ENCODE results near the gene TBCA. TPM values are rescaled to one million over a fixed set of nuclear protein-coding genes. Genes with fewer than 3 reads are reported as not detected.

TBCA gene
- total RNA-seq, 1 experiment from 2014 or later: 330 TPM

- ChIA-PET POLR2A (no interaction called here), CTCF (no interaction called here)
- no peaks in the 10 kb centered on the region for H3K4me1 ChIP-seq
- H3K9me3 ChIP-seq: no peaks in the 10 kb centered on the region
- DNase-seq: no peak
- no peaks in the 10 kb centered on the region for H3K27me3 ChIP-seq (replicated peaks; ENCODE audit: control insufficient read depth, insufficient read depth, low read length)
- Mint-ChIP-seq H3K4me1 (ENCODE audit: low read depth, unreplicated experiment) (no peaks in the 10 kb centered on the region), H3K27ac (ENCODE audit: unreplicated experiment) (no peak overlapping the region), H3K27me3 (ENCODE audit: insufficient read depth, unreplicated experiment) (no peaks in the 10 kb centered on the region), H3K9me3 (ENCODE audit: unreplicated experiment) (no peaks in the 10 kb centered on the region), H3K36me3 (ENCODE audit: insufficient read depth, unreplicated experiment) (no peaks in the 10 kb centered on the region), H3K4me3 (ENCODE audit: unreplicated experiment) (no peak overlapping the region)
- intact Hi-C loops (cut with micrococcal nuclease; ENCODE audit: unreplicated experiment): loop anchor here (5.0 kb wide), 1 partner anchor 48 kb away; no protein-coding TSS in a partner anchor
- H3K4me3 ChIP-seq (ENCODE audit: low read depth, low read length): no peak overlapping the region
- no peak for TF ChIP-seq CTCF (IDR thresholded peaks at IDR 0.05; ENCODE audit: insufficient read depth in 1 of 2, low read depth in 1 of 2, low read length in 1 of 2, severe bottlenecking in 1 of 2, unreplicated experiment in 1 of 2)
- BruUV-seq (replicated peaks): no TSS peak
- no peaks in the 10 kb centered on the region for H3K36me3 ChIP-seq (ENCODE audit: control insufficient read depth, insufficient read depth, low read length)
These were observed 8.6 kb upstream of the TBCA start for GRCh38 chr5:77784735-77785134.

- peaks cover 12% of the 10 kb centered on the region for H3K36me3 Mint-ChIP-seq (ENCODE audit: insufficient read depth, unreplicated experiment)
- BruUV-seq (replicated peaks): no TSS peak
These were observed 4.9 kb upstream of the TBCA start for GRCh38 chr5:77781076-77781475.

GRCh38 chr5:77778881-77779438, 2.8 kb upstream of the TBCA start:
- Histone ChIP-seq H3K27me3 (replicated peaks; ENCODE audit: control insufficient read depth, insufficient read depth, low read length) (no peaks in the 10 kb centered on the region), H3K36me3 (ENCODE audit: control insufficient read depth, insufficient read depth, low read length) (no peaks in the 10 kb centered on the region), H3K4me3 (ENCODE audit: low read depth, low read length) (no peak overlapping the region), H3K4me1 (peaks cover 18% of the 10 kb centered on the region), H3K9me3 (no peaks in the 10 kb centered on the region)
- no peak for DNase-seq
- ChIA-PET POLR2A (no interaction called here), CTCF (no interaction called here)
- peaks cover 22% of the 10 kb centered on the region for H3K4me1 Mint-ChIP-seq (ENCODE audit: low read depth, unreplicated experiment)
- no peaks in the 10 kb centered on the region for H3K27me3 Mint-ChIP-seq (ENCODE audit: insufficient read depth, unreplicated experiment)
- H3K4me3 Mint-ChIP-seq (ENCODE audit: unreplicated experiment): no peak overlapping the region
- intact Hi-C loops (cut with micrococcal nuclease; ENCODE audit: unreplicated experiment): no loop called here
- no peak overlapping the region for H3K27ac Mint-ChIP-seq (ENCODE audit: unreplicated experiment)
- H3K9me3 Mint-ChIP-seq (ENCODE audit: unreplicated experiment): no peaks in the 10 kb centered on the region
- no peak for TF ChIP-seq CTCF (IDR thresholded peaks at IDR 0.05; ENCODE audit: insufficient read depth in 1 of 2, low read depth in 1 of 2, low read length in 1 of 2, severe bottlenecking in 1 of 2, unreplicated experiment in 1 of 2)
- no TSS peak for BruUV-seq (replicated peaks)
- peaks cover 31% of the 10 kb centered on the region for H3K36me3 Mint-ChIP-seq (ENCODE audit: insufficient read depth, unreplicated experiment)

More at GRCh38 chr5:77781076-77781475, 4.9 kb upstream of the TBCA start:
- H3K4me1 Mint-ChIP-seq (ENCODE audit: low read depth, unreplicated experiment): peaks cover 7% of the 10 kb centered on the region
- no peak overlapping the region for H3K4me3 Mint-ChIP-seq (ENCODE audit: unreplicated experiment)
- DNase-seq: no peak
- H3K4me3 ChIP-seq (ENCODE audit: low read depth, low read length): no peak overlapping the region
- no peaks in the 10 kb centered on the region for H3K27me3 ChIP-seq (replicated peaks; ENCODE audit: control insufficient read depth, insufficient read depth, low read length)
- intact Hi-C loops (cut with micrococcal nuclease; ENCODE audit: unreplicated experiment): loop anchor here (5.0 kb wide), 1 partner anchor 51 kb away; no protein-coding TSS in a partner anchor
- POLR2A ChIA-PET: no interaction called here
- no peaks in the 10 kb centered on the region for H3K27me3 Mint-ChIP-seq (ENCODE audit: insufficient read depth, unreplicated experiment)
- H3K36me3 ChIP-seq (ENCODE audit: control insufficient read depth, insufficient read depth, low read length): no peaks in the 10 kb centered on the region
- no peaks in the 10 kb centered on the region for H3K9me3 ChIP-seq
- H3K4me1 ChIP-seq: peaks cover 11% of the 10 kb centered on the region; the same call in 1 of the 2 replicates
- no peak overlapping the region for H3K27ac Mint-ChIP-seq (ENCODE audit: unreplicated experiment)
- no peaks in the 10 kb centered on the region for H3K9me3 Mint-ChIP-seq (ENCODE audit: unreplicated experiment)
- TF ChIP-seq CTCF (IDR thresholded peaks at IDR 0.05; ENCODE audit: insufficient read depth in 1 of 2, low read depth in 1 of 2, low read length in 1 of 2, severe bottlenecking in 1 of 2, unreplicated experiment in 1 of 2): no peak
- CTCF ChIA-PET: no interaction called here

All from Caco-2 (cell line).